ENCODE data around the gene CD151.
A peak's percentile ranks its signal among the peaks of the same experiment; 100 is the strongest.

CD151 gene

GRCh38 chr11:832529-833113, at the start of gene CD151:
Gene CD151, plus strand, starts transcription at chr11:832952. Its CDS starts 3,118 bp downstream, at chr11:836070.
- peak; percentile 47 for DNase-seq (ENCODE audit: low read depth)

DNA sequence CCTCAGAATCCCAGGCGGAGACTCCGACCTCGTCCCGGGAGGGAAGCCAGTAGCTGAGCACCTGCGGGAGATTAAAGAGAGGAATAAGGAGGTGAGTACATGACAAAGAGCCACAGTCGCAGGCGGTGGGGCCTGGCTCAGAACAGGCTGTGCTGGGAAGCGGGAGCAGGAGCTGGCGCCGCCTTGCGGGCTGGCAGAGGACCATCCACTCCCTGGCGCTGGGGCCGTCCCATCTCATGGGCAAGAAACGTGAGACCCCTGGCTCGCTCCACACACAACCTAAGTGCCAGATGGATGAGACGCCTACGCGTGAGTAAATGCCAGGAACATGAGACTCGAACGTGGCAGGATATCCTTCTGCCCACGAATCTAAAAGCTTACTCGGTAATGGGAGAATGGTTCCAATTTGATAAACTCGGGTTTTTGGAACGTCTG, 49.2 kb upstream of the CD151 start:
- DNase-seq (ENCODE audit: low read depth) = no peak

DNA sequence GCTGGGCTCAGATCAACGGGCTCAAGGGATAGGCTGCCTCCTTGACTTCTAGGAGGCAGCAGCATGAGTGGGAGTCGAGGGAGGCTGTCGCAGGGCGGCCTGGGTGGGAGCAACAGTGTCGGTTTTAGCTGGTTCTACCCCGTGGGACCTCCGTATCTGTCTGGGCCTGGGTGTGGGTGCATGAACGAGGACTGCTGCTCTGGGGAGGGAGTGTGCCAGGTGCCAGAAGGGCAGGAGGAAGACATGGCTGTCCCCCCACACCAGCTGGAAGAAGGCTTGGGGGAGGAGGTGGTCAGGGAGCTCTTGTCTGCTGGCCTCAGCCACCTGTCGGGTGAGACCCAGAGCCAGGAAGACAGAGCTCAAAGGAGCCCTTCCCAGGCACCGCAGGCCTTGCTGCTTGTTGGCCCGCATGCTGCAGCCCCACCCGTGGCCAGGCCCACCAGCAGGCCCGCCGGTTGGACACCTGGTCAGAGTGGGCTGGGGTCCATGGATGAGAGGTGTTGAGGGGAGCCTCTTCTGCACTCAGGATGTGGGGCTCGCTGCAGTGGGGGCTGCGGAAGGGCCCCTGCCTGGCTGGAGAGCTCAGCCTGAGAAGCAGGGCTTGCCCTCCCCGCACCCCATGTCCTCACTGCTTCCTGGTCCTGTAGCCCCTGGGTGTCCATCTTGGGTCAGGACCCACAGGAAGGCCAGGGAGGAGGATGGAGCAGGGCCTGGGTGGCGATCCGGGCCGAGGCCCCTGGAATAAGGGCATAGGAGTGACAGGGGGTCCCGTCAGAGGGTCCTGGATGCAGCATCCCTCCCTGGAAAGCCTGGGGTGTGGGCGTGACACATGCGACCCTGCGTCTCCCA, 46.3 kb upstream of the CD151 start:
- no peak for DNase-seq (ENCODE audit: low read depth)

DNA sequence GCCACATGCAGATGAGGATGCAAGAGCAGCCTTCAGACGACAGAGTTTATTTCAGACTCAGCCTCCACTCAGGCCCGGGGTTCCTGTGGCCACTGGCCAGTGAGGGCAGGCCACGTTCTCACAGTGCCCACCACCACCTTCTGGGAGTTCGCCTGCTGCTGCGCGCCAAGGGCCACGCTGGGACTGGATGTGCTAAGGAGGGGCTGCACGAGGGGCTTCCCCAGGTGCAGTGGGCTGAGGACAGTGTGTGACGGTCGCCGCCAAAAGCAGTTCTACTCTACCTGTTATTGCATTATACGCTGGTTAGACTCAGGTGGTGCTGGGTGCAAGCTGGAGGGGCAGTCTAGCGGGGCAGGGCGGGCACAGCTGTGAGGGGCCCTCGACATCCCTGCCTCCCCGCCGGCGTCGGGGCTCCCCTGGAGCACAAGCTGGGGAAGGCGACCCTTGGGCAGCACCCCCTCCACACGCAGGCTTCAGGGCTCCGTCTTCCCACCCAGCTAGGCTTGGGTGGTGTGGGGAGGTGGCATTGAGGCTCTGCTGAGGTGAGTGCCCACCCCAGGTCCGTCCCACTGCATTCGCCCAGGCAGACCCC, 45.6 kb upstream of the CD151 start:
- no peak for DNase-seq (ENCODE audit: low read depth)

DNA sequence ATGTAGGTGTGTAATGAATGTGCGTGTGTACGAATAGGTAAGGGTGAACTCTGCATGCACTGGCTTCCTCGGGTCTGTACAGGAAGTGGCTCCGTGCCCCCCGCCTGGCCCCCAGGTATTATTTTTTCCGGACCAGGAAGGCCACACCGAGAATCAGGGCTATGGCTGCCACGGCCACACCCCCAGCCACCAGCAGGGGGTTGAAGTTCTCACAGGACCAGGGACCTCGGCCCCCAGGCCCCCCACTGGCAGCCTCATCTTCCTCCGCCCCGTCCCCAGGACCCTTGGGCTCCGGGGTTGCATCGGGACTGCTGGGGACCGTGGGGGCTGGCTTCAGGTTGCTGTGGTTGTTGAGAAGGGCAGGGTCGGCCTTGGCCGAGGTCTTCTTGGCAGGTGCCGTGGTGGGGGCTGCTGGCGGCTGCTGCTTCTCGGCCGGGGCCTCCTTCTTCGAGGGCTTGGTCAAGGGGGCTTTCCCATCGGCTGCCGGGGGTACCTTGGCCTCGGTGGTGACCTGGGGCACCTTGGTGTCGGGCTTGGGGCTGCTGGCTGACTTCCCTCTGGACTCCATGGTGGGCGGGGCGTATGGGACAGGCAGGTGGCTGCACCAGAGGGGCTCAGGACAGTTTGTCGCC, 44.6 kb upstream of the CD151 start:
- no peak for DNase-seq (ENCODE audit: low read depth)

DNA sequence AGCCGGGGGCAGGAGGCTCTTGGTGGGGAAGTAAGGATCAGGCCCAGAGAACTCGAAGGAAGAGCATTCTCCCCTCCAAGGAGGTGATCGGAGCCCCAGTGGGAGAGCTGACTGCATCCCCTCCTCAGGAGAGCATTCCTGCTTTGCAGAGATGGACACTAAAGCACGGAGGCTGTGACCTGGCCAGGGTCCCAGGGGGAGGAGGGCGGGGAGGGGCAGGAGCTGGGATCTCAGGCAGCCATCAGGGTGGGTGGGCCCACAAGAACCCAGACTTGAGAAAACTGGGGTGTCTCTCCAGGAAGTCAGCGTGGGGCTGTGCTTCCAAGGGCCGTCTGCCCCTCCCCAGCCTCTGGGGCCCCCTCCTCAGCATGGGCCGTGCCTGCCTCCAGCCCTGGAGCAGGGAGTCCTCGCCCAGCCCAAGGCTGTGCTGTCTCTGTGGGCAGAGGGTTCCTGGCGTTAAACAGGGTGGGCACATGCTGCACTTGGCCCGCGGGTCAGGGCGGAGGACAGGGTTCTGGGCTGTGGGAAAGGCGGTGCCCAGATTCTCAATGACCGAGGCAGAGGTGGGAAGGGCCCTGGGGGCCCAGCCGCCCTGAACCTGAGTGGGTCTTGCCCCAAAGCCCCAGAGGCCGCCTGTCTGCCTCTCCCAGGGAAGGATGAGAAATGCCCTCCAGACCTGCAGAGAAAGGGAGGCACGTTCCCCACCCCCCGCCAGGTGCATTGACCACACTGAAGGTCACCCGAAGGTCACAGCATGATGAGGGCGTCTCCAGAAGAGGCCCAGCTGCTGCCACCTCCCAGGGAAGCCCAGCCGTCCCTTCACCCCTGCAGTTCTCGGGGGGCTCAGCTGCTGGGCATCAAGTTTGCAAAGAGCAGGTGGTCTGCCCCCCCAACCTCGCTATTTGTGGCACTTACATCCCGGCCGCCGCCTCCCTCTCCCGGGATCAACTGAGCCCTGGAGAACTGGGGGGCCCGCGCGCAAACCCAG, 43.5 kb upstream of the CD151 start:
- no peak for DNase-seq (ENCODE audit: low read depth)

DNA sequence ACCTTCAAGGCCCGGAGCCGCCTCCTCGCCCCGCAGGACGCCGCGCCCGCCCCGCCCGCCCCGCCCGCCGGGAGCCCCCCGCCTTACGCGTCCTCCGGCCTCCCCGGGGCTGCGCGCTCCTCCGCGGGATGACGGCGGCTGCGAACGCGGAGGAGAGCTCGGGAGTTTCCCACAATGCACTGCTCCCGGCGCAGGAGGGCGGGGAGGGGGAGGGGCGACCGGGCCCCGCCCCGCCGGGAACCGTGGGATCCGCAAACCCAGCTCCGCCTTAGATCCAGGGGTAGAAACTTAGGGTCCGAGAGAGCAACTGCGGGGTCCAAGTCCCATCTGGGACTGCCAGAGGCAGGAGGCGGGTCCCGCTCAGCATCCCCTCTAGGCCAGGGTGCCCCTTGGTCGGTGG, 42.8 kb upstream of the CD151 start, which contains the start of gene CEND1:
Gene CEND1, minus strand, starts transcription at position 148 of the 400 bp plus-strand sequence. CDS start 1,514 bp downstream, outside the sequence.
- DNase-seq (ENCODE audit: low read depth) = no peak

- no peak for DNase-seq (ENCODE audit: low read depth)
Measured at GRCh38 chr11:790721-791564, 41.8 kb upstream of the CD151 start.

DNA sequence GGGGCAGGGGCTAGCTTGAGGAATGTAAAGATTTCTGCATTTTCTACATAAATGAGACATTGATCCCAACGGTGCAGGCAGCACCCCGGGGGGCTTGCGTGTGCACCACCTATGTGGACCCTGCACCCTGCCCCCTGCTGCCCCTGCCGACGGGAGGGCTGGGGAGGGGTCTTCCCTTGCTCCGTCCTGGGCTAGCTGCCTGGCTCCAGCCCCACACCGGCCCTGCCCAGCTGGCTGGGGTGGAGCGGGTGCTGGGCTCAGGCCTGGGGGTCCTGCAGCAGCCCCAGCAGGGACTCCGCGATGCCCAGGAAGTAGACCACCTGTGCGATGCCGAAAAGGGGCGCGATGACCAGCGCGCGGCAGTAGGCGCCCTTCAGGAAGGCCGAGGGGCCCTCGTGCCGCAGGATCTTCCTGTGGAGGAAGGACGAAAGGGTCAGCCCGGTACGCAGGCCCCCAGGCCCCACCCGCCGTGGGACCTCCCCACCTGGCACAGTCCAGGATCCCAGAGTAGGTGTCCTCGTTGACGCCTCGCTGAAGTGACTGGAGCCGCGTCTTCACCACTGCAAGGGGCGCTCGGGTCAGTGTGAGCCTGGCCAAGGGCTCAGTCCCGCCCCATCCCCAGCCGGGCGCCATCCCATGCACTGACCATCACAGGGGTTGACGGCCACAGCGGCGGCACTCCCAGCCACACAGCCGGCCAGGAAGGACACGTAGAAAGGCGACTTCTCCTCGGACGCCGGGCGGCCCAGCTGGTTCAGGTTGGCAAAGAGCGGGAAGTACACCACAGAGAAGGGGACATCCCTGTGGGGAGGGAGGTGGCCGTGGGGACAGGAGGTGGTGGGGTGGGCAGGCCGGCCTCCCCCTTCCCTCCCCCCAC, 40.9 kb upstream of the CD151 start:
- no peak for DNase-seq (ENCODE audit: low read depth)

DNA sequence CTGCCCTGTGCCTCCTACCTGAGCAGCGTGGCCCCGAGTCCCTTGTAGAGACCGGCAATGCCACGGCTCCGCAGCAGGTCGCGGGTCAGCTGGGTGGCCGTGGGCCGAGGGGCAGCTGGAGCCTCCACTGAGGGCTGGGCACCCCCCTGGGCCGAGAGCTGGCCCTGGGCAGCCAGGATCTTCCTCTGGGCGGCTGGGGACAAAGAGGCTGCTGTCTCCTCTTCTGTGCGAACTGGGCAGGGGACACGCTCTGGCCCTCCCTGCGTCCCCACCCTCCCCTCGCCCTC, 40.3 kb upstream of the CD151 start:
- DNase-seq (ENCODE audit: low read depth) = no peak

DNA sequence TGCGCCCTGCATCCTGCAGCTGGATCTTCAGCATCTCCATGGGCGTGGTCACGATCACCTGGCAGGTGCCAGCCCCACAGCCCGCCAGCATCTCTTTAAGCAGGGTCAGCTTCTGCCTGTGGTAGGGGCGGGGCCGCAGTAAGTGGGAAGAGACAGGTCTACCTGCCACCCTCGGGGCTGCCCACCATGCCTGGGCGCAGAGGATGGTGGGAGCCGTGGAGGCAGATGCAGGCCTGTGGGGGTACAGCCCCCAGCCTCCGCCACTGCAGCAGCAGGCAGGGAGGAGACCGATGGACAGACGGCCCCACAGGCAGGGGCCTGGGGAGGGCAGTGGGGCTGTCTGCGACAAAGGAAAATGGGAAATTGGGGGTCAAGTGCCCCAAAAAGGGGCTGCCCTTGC, 39.9 kb upstream of the CD151 start:
- DNase-seq (ENCODE audit: low read depth) = no peak

DNA sequence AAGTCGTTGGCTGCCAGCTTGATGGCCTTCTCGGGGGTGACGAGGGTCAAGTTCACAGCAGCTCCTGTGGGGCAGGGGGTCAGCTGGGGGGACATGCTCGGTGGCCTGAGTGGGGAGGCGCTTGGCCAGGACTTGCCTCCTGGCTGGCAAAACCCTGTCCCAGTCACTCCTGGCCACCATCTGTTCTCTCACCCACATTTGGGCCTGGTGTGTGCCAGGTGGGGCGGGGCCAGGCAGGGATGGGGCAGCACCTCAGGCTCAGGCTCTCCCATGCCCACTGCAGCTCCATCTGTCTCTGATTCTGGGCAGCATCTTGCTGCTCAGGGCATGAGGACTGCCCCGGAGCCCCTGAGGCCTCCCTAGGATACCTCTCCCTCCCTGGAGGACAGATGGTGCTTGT, 39.2 kb upstream of the CD151 start:
- no peak for DNase-seq (ENCODE audit: low read depth)

DNA sequence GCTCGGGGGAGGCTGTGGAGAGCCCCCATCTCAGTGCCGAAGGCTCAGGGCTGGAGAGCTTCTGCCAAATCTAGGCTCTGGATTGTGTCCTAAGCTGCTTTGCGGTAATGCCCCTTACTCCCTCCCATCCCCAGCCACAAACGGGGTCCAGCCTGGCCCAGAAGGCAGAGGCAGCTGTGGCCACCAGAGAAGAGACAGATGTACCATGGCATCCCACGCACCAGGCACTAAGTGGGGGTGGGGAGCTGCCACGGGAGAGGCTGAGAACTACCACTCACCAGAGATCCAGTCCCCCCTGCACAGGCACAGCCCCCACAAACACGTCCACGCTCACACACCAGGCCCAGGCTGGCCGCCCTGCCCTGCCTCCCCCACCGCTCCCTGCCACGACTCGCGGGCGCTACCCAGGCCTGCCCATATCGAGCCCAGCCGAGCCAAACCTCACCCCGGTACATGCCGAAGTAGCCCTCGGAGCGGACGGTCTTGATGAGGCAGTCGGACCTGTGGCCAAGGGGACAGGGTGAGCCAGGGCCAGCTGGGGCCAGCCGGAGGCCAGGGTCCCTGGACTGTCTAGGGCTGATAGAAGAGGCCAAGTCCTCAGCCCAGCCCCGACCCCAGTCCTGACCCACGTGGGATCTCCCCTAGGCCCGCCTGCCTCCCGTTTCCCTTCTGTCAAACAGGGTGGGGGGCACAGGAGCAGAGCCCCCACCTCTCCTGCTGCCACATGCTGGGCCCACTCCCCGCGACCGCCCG, 38.6 kb upstream of the CD151 start:
- DNase-seq (ENCODE audit: low read depth) = no peak

GRCh38 chr11:794766-795633, 37.8 kb upstream of the CD151 start:
- no peak for DNase-seq (ENCODE audit: low read depth)

GRCh38 chr11:795634-796564, 36.9 kb upstream of the CD151 start:
- DNase-seq (ENCODE audit: low read depth) = peak; percentile 73

GRCh38 chr11:796565-797295, 36.0 kb upstream of the CD151 start:
- DNase-seq (ENCODE audit: low read depth) = no peak

Data from stimulated activated CD8-positive, alpha-beta memory T cell treated with anti-CD3 and anti-CD28 coated beads, Interleukin-12 subunit alpha, Interleukin-12 subunit beta, amount 100 ng/mL, for 4 hours (primary cell).